Stimulated activated CD4-positive, alpha-beta T cell treated with anti-CD3 and anti-CD28 coated beads, Interleukin-1b, Interleukin-23, amount 100 ng/mL, for 4 hours (primary cell): Measurements from ENCODE around the gene OR2F2.

ENCODE experiments used
- DNase-seq, 2 donors: peaks; one replicate each; pipeline ENCODE4 v3.0.0-alpha.2; 2020; ENCODE audit warnings: low read depth in 2 of 2

Gene OR2F2, protein sequence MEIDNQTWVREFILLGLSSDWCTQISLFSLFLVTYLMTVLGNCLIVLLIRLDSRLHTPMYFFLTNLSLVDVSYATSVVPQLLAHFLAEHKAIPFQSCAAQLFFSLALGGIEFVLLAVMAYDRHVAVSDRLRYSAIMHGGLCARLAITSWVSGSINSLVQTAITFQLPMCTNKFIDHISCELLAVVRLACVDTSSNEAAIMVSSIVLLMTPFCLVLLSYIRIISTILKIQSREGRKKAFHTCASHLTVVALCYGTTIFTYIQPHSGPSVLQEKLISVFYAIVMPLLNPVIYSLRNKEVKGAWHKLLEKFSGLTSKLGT

DNA sequence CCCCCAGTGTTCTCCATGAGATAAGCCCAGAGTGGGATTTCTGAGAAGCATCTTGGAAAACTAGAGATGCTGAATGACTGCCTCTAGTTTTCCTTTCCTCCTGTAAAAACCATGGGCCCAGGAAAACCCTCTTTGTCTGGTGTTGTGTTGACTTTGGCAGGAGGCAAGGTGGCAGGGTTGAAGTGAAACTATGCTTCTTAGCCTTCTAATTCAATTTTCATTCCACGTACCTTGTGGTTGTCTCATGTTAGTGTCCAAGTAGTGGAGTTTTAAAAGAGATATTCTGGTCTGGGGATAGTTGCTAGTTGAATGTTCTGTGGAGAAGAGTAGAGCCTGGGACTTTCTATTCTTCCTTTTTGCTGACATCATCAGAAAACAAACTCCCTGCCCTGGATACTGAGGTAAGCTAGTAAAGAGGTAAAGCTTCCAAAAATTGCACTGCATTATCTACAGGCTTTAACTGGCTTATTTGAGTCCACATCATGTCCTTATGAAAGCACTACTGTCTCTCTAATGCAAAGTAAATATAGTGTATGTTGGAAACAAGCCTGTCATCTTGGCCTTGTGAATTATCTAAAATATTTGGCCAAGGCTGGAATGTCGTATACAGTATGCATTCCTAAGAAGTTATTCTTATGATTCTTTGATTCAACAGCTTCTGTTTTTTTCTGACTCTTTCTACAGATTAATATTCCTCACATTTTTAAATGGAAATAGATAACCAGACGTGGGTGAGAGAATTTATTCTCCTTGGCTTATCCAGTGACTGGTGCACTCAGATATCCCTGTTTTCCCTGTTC, at the start of gene OR2F2:
OR2F2 (plus strand) TSS at position 708 of the 800 bp plus-strand sequence; CDS start at position 708, 0 bp downstream.
- DNase-seq = no peak

DNA sequence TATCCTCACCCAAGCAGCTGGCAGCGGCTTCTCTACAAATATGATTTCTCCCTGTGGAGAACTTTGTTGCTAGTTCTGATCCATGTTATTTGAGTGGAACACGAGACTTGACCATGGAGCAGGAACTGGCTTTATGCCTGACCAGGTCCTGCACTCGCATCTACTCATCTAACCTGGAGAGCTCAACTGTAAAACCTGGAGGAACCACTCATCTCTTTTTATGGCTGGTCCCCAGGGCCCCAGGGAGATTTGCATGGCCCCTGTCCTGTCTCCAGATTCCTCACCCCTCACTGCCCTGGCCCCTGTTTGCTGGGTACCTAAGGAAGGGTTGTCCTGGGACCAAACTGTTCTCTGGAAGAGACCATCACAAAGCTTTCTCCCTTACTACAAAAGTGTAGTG, 49.1 kb upstream of the OR2F2 start:
- no peak for DNase-seq

DNA sequence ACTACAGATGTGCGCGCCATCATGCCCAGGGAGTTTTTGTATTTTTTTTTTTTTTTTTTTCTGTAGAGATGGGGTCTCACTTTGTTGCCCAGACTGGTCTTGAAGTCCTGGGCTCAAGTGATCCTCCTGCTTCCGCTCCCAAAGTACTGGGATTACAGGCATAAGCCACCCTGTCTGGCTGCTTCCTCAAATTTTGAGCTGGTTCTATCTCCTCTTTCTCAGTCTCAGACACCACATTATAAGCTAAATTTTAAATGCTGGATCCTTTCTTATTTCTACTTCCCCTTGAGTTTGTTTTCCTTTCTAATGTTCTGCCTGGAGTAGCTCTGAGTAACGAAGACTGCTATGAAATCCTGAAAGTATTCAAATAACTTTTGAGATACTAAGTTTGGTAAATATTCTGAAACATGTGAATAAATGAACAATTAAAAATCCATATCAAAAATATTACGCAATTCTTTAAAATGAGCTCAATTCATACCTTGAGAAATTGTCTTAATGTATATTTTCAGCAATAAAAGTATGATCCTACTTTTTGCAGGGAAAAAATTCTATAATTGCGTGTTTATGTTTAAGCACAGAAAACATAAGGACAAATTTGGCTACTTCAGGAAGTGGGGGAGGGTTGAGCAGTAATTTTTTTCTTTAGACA, 48.1 kb upstream of the OR2F2 start:
- DNase-seq = no peak

DNA sequence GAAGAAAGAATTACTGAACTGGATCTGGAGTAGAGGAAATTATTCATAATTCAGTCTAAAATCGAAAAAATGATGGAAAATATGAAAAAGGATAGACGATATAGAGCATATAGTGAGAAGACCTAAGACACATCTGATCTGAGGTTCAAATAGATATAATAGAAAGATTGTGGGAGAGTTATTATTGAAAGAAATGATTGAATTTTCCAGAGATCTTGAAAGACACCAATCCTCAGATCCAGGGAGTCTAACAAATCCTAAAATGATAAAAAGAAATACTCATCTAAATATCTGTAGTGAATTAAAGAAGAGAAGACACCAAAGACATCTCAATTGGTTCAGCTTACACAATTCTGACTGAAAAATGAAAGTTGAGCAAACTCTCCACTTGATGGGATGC, 46.0 kb upstream of the OR2F2 start:
- DNase-seq = no peak

DNA sequence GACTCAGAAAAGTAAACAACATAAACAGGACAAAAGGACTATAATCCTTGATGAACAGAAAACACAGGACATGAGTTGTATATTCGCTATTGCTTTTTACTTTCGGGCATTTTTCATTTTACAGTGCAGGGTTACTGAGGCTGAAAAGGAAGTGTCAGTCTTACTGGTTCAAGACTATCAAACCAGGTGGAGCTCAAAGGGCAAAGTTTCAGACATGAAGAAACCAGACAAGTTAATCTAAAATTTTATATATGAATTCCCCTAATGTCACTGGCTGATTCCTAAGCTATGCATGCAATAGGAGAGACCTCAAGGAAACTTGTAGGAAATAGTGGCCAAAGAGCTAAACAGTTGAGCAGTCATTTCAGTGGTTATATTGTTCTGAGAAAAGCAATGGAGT, 44.5 kb upstream of the OR2F2 start:
- DNase-seq = no peak

DNA sequence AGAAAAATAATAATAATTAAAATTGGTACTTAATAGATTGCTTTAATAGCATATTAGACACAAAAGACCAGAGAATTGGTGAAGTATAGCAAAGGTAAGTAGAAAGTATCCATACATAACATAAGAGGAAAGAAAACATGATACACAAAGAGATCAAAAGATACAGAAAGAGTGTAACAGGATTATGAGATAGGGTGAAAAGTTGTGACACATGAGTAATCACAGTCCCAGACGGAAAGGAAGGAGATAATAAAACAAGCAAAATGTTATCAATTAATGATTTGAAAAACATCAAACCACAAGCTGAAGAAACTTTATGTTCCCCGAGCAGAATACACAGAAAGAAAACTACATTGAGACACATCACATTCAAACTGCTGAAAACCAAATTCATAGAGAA, 43.6 kb upstream of the OR2F2 start:
- no peak for DNase-seq

DNA sequence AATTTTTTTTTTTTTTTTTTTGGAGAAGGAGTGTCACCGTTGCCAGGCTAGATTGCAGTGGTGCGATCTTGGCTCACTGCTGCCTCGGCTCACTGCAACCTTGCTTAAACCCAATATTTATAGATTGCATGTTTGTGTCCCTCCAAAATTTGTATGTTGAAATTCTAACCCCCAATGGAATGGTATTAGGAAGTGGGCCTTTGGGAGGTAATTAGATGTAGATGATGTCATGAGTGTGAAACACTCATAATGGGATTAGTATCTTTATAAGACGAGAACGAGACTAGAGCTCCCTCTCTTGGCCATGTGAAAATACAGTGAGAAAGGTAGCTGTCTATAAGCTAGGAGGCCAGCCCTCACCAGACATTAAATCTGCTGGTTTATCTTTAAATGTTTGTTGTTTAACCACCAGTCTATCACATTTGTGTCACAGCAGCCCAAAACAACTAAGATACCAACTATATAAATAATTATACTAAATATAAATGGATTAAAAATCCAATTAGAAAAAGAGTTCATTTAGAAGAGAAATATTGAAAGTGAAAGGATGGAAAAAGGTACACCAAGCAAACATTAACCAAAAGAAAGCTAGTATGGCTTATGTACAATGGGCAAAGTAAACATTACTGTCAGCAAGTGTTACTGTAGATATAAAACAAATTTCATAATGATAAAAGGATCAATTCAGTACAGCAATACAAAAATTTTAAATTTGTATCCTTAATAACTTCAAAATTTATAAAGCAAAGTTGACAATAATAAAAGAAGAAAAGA, 42.3 kb upstream of the OR2F2 start:
- no peak for DNase-seq

DNA sequence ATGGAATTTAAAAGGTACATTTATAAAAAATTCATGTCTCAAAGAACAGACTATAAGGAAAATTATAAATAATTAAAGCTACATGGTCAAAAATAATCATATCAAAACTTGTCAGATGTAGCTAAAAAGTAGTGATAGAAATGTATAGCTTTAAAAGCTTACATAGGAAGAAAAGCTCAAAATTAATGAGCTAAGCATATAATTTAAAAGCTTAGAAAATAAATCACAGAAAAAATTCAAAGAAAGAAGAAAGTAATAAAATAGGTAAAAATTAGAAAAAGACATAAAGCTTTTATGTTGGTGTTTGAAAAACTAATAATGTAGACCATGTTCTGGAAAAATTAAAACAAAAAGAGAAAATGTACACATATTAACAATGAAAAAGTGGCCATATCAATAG, 38.4 kb upstream of the OR2F2 start:
- DNase-seq = no peak

DNA sequence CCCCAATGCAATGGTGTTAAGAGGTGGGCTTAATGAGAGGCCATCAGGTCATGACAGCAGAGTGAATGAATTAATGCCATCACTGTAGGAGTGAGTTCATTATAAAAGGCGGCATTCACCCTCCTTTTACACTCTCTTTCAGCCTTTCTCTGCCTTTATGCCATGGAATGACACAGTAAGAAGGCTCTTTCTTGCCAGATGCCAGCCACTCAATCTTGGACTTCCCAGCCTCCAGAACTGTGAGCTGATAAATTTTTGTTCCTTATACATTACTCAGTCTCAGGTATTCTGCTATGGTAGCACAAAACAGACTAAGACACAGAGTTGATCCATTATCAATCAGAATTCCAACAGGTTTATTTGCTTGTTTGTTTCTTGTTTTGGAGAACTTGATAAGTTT, 36.2 kb upstream of the OR2F2 start:
- DNase-seq = no peak

DNA sequence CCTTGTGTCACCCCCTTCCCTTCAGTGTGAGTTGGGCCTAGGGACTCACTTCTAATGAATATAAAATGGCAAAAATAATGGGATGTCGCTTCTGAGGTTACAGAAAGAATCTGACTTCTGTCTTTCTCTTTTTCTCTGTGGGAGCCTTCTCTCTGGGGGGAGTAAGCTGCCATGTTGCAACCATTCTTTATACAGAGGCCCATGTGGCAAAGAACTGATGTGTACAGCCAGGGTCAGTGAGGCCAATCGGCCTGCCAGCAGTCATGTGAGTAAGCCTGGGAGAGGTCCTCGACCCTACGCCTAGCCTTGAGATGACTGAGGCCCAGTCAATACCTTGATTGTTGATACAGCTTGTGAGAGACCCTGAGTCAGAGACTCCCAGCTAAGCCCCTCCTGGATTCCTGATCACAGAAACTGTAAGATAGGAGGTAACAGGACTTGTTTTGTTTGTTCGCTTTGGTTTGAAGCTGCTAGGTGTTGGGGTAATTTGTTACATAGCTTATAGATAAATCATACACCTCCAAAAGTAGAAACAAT, 34.7 kb upstream of the OR2F2 start:
- DNase-seq = no peak

DNA sequence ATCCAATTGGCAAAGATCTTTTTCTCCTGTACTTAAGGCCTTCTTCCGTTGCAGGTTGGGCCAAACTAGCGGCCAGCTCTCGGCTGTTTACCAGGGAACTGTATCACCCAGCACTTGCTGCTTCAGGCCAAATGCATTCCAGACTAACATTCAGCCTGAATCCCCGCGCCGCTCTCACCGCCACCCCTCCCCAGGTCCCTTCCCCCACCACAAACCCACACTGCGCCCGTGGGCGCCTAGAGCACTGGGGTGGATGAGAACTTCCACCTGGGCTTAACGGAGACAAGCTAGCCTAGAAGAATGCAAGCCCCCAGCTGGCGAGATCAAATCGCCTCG, 33.7 kb upstream of the OR2F2 start:
- DNase-seq = no peak

DNA sequence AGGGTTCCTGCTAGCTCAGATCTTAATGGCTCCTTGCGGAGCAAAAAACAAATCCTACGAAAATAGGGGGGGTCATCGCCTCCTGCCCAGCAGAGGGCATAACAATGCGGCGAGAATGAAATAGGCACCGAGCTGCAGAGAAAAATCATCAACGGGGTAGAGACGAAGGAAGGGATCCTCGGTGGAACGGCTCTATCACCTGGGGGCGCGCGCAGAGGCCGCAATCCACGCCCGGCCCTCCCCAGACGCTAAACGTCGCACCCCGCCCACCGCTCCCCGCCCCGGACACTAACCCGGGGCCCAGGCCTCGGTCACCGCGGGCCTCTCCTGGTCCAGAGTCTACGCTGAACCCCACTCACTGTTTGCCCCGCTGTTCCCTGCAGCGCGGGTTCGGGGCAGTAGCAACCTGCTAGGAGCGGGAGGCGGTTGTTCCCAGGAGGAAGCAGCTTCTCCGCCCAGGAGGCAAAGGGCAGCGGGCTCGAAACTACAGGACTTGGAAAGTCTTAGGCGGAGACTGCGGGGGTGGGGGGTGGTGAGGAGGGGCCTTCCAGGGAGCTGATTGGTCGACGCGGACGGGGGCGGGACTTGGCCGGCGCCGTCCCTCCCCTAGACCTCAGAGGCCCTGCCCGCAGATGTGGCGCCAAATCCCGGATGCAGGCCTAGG, 33.2 kb upstream of the OR2F2 start, which contains the start of gene TCAF1:
TCAF1 (minus strand) TSS at position 509 of the 664 bp plus-strand sequence. CDS start 25,568 bp downstream, outside the sequence.
- DNase-seq = peak; percentile 86 to 88

DNA sequence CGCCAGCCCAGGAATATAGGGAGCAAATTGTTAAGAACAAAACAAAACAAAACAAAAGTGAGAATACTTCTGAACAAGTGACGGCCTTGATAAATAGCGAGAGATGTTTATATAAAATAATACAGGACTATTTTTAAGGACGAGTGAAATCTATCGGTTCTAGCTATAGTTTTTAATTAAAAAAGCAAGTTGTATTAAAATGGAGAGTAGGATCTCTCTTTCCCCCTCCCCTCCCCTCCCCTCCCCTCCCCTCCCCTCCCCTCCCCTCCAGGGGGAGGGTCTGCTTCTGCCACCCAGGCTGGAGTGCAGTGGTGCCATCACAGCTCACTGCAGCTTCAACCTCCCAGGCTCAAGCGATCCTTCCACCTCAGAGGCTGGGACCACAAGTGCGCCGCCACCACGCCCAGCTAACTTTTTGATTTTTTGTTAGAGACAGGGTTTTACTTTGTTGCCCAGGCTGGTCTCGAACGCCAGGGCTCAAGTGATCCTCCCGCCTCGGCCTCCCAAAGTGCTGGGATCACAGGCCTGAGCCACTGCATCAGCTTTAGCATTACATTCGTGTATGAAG, 32.6 kb upstream of the OR2F2 start:
- no peak for DNase-seq

DNA sequence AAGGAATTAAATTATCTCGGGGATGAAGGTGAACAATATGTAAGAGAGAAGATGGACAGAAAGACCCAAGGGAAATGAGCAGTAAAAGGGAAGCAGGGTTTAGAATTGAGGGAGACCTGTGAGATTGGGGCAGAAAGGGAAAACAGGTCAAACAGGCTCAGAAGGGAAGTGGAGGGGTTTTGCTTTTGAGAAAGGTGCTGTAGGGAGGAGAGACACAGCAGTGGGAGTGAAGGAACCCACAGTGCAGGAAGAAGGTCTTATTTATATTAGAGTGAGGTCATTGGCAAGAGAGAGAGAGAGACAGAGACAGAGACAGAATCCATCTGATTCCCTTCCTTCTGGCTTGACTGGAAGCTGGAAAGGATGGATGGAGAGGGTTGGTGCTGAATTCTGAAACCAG, 29.5 kb upstream of the OR2F2 start:
- DNase-seq = no peak

DNA sequence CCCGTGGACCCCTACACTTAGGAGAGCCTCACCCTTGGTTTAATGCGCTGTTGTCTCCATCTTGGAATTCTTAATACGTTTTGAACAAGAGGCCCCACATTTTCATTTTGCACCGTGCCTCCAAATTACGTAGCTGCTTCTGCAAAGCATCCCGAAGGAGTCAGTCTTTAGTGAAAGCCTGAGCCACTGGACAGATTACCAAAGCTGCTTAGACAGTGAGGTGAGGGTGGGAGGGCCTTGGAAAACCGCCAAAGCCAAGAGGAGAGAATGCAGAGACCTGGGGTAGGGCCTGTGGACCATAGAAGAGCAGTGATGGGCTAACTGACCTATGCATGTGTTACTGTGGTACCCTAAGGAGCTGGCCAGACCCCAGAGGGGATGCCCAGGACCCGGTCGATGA, 28.9 kb upstream of the OR2F2 start:
- DNase-seq = no peak

DNA sequence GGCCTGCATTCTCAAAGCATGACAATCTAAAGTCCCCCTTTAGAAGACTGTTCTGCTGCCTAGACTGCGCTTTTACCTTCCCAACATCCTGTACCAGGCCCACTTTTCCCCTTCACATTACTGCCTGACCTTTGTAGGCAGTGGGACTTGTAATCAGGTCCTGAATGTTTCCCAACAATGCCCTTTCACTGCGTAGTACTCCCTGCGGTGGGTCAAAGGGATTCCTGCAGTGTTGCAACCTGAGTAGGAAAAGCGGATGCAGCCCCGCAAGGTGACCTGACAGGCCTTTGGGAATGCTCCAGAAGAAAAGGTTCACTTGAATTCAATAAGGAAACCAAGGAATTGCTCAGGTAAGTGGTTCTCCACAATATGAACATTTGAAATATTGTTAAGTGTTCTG, 28.1 kb upstream of the OR2F2 start:
- DNase-seq = no peak

DNA sequence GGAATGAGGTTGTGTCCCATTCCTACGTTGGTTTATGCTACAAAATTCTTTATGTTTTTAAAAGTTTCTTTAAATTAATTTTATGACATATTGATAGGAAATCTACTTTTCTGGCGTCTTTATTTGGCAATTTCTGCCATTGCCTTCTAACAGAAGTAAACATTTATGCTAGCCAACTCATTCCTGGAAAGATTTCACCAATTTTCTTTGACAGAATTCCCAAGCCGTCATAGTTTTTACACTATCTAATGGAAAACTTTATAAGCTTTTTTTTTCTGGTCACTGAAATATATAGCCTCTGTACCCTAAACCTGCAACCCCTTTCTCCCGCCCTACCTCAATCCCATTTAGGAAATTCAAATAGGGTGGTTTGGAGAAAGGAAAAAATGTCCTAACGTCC, 26.9 kb upstream of the OR2F2 start:
- no peak for DNase-seq

DNA sequence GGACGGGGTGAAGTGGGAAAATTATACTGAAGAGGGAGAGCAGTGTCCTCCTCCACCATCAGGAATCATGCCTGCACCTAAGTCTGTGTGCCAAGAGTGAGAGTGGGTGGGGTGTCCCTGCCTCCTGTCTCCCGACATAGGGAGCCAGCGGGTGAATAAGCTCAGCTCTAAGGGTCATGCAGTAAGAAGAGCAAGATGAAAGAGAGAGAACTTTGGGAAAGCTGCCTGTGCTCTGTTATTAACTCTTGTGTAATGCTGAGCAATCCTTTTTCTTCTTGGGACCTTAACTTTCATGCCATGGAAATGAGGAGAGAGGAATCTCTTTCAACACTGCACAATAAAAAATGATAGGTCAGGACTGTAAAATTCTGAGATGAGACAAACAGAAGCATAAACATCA, 25.2 kb upstream of the OR2F2 start:
- DNase-seq = no peak

DNA sequence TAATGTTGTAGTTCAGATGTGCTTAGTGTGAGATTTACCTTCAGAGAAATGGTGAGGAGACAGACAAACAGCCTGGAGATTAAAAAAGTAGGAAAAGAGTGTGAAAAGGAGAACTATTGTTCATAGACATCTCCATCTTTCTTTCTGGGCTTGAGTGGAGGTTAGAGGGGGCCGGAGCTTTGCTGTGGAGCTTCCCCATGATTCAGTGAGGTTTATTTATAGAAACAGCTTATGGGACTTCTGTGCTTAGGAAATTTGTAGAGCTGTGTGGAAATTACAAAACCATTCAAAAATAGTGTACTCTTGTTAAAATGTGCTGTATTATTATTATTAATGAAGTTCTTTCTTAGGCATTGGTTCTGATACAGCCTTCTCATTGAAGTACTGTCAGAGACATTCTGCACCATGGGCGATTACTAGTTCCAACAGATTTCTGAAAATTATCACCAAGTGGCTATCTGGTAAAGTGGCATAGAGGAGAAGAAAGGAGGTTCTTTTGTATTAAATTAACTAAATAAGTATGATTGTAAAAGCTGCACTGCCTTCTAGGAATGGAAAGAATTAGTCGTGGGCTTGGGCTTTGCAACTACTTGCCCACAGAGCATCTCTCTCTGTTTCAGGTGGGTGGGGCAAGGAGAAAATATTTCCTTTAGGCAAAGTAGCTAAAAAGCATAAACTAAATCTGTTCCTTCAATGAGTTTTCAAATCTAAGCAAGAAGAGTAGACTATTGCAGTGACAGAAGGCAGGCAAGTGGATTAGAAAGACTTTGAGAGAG, 24.4 kb upstream of the OR2F2 start:
- no peak for DNase-seq

DNA sequence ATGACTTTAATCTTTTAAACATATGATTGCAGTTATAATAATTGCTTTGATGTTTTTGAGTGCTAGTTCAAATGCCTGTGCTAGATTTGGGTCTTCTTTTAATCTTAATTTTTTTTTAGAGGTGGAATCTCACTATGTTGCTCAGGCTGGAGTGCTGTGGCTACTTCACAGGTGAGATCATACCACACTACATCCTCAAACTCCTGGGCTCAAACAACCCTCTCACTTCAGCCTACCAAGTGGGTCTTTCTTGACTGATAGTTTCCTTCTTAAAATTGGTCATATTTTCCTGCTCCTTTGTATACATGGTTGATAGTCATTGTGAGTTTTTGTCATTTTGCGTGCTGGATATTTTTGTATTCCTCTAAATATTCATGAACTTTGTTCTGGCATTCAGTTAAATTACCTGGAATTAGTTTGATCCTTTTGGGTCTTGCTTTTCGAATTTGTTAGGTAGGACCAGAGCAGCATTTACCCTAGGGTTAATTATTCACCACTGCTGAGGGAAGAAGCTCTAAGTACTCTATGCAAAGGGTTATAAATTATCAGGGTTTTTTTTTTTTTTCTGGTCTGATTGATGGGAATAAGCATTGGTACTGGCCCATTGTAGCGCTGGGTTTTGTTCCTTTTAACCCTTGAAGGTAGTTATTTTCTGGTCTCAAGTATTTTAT, 21.0 kb upstream of the OR2F2 start:
- no peak for DNase-seq
